Cardiac septum (tissue), 1 donor: ENCODE measurements around the gene SUGCT. TPM values are rescaled to one million over a fixed set of nuclear protein-coding genes. Genes with fewer than 3 reads are reported as not detected.
"Not testable (repeated sequence)": the region's sequence is repeated elsewhere in the genome, so short reads cannot be mapped to it uniquely, and the experiment has no call there.

Experiments used
- DNase-seq: peaks from one replicate; pipeline ENCODE4 v3.0.0-alpha.2; 2020; ENCODE audit warnings: low spot score
- intact Hi-C: fragments of 100-400 bp; cut with DNase I; formaldehyde crosslinking; loops from one replicate; pipeline ENCODE4 v1.14.0; 2022
- long read RNA-seq: library from polyadenylated mRNA; unstranded; transcript quantifications from one replicate; pipeline ENCODE4 v2.0.0, GENCODE V29; 2021
- total RNA-seq: library from RNA; stranded (reverse); fragmentation: NEBNext Ultra II Directional; extraction: Animal tissue kit (Norgen Biotek cat#: 25700); gene quantifications from one replicate; pipeline ENCODE4 v1.2.1, GENCODE V29; 2021
- donor health status: DM: no; HTN: no; CAD: no.

The SUGCT gene
- total RNA-seq: 3.1 TPM
- long read RNA-seq, partial matches to known transcripts: 0 of 1 reads
- long read RNA-seq, other reads (novel, unspliced or antisense): 1 of 1 reads

DNA sequence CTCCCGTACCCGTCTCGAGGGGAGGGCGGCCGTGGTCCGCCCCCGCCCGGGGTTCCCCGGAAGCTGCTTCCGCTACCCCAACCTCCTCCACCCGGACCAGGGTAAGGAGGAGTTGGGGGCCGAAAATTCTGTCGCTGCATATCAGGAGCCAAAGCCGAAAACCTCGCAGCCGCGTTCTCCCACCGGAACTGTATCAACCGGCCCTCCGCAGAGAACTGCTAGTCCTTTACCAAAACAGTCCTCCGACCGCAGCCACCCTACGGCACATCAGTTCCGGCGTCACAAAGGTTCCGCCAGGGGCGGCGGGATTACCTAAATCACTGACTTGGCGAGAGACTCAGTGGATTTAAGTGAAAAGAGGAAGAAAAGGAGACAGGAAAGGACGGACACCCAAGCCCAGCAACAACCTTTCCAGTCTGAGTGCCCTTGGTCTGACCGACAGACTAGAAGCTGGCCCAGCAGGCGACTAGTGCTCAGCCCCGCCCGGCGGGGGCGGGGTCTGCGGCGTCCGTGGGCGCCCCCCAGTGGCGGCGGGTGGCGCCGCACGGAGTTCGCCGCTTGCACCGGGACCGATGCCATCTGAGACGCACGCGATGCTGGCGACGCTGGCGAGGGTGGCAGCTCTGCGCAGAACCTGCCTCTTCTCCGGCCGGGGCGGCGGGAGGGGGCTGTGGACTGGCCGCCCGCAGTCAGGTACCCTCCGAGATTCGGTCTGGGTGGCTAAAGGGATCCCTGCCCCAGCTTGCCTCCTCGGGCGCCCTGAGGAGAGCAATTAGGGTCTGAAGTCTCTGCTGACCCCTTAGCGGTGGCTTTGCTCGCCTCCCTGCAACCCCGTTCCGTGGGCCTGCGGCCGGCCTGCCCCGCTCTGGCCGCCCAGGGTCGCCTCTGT, at the start of gene SUGCT, which contains the start of gene MPLKIP:
TSS of gene SUGCT (plus strand) at position 578 of the 889 bp plus-strand sequence.
TSS of gene MPLKIP (minus strand) at position 195 of the 889 bp plus-strand sequence. CDS start at position 140, 55 bp downstream.
- intact Hi-C loops: loop anchor here (1.0 kb wide), 1 partner anchor 183 kb away; no protein-coding TSS in a partner anchor
- DNase-seq: peak; percentile 94

DNA sequence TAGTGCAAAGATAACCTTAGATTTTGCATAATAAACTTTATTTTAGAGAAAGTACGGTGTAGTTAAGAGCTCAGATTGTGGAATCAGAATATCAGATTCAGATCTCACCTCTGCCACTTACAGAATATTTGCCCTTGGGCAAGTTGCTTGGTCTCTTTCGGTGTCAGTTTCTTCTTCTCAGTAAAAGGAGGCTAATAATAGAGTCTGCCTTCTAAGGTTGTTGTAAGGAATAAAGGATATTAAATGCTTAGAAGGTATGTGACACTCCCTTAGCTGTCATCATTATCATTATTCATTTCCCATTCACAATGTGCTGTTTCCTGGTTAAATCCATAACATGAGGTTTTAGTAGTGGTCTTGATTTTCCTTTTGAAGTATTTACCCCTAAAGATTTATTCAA, 42.6 kb upstream of the SUGCT start:
- intact Hi-C loops: no loop called here
- DNase-seq: no peak

DNA sequence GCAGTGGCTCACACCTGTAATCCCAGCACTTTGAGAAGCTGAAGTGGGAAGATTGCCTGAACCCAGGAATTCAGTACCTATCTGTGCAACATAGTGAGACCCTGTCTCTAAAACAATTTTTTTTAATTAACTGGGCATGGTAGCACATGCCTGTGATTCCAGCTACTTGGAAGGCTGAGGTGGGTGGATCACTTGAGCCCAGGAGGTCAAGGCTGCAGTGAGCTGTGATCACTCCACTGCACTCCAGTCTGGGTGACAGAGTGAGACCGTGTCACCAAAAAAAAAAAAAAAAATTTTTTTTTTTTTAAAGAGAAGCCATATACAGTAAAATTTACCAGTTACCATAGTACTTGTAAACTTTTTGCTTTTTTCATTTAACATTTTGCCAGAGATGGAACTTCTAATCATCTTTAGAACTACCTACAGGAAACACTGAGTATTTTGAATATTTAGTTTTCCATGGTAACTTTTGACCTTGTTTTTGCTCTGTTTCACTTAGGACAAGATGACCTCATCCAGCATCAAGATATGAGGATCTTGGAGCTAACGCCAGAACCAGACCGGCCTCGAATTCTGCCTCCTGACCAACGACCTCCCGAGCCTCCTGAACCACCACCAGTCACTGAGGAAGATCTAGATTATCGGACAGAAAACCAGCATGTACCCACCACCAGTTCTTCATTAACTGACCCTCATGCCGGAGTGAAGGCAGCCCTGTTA, 41.0 kb upstream of the SUGCT start:
- intact Hi-C loops: no loop called here
- DNase-seq: no peak

GRCh38 chr7:40095230-40095629, 39.6 kb upstream of the SUGCT start:
- intact Hi-C loops: no loop called here
- no peak for DNase-seq

DNA sequence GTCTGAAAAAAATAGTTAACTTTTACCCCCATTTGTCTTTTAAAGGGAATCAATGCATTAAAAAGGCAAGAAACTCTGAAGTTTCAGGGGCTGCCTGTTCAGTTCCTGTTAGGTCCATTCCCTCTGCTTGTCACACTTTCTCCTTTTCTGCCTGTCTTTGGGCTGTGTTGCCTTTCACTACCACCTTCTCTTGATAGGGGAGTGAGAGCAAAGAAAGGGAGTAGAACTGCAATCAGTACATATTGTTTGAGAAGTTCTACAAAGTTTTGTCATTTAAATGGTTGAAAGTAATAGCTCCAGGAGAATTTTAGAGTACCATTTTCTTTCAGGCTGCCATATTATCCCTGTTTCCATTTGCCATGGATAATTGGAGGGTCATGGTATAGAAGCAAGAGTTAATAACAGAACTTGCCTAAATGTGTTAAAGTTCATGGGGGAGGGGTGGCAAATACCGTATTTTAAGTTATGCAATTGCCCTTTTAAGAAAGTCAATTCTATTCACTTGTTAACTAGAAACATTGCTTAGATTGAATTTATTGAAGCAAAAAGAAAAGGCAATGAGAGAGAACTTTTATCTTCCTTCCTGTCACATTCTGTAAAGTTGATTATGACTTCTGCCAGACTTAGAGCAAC, 39.0 kb upstream of the SUGCT start:
- intact Hi-C loops: no loop called here
- DNase-seq: no peak

DNA sequence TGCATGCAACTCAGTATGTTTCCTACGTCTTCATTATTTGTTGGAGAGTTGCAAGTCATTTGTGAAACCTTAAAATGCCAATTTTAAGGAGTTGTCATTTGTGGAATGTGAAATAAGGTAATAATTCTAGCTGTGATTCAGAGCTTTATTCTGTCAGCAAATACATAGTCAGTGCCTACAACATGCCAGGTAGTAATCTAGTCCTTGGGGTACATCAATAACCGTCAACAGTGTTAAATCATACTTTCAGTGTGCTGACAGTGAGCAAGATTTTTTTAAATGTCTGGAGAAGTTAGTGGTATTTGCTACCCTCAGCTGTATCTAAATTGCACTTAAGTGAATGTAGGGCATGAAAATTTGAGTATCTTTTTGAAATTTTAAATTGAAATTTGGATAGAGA, 37.1 kb upstream of the SUGCT start:
- DNase-seq: no peak
- intact Hi-C loops: no loop called here

GRCh38 chr7:40098810-40099209, 36.0 kb upstream of the SUGCT start:
- intact Hi-C loops: no loop called here
- no peak for DNase-seq

DNA sequence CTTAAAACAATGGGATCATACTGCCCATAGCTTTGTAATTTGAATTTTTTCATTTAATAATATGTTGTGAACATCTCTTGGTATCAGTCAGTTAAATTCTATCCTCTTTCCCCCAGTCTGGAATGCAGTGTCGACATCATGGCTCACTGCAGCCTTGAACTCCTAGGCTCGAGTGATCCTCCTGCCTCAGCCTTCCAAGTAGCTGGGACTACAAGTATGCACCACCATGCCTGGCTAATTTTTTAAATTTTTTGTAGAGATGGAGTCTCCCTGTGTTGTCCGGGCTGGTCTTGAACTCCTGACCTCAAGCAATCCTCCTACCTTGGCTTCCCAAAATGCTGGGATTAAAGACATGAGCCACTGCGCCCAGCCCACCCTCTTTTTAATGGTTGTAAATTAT, 35.0 kb upstream of the SUGCT start:
- intact Hi-C loops: no loop called here
- DNase-seq: no peak

GRCh38 chr7:40101201-40101600, 33.6 kb upstream of the SUGCT start:
- intact Hi-C loops: no loop called here

GRCh38 chr7:40102897-40103296, 31.9 kb upstream of the SUGCT start:
- DNase-seq: no peak
- intact Hi-C loops: no loop called here

More at GRCh38 chr7:40101201-40101600, 33.6 kb upstream of the SUGCT start:
- no peak for DNase-seq

DNA sequence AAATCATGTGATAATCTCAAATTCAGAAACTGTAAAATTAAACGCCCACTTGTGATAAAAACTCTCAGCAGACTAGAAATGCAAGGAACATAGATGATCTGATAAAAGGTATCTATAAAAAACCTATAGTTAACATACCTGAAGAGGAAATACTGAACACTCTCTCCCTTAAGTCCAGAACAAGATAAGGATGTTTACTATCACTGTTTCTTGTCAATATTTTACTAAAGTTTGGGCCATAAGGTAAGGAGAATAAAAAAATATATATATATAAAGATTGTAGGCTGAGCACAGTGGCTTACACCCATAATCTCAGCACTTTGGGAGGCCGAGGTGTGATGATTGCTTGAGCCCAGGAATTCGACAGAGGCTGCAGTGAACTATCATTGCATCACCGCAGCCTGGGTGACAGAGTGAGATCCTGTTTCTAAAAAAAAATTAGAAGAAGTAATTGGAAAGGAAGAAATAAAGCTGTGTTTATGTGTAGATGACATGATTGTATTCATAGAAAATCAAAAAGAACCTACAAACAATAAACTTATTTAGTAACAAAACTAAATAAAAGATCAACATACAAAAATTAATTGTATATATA, 28.8 kb upstream of the SUGCT start:
- no peak for DNase-seq
- intact Hi-C loops: no loop called here

GRCh38 chr7:40115936-40116335, 18.9 kb upstream of the SUGCT start:
- intact Hi-C loops: no loop called here
- DNase-seq: no peak

- DNase-seq, intact Hi-C loops: not testable (repeated sequence)
Observed at GRCh38 chr7:40117199-40117598, 17.6 kb upstream of the SUGCT start.

DNA sequence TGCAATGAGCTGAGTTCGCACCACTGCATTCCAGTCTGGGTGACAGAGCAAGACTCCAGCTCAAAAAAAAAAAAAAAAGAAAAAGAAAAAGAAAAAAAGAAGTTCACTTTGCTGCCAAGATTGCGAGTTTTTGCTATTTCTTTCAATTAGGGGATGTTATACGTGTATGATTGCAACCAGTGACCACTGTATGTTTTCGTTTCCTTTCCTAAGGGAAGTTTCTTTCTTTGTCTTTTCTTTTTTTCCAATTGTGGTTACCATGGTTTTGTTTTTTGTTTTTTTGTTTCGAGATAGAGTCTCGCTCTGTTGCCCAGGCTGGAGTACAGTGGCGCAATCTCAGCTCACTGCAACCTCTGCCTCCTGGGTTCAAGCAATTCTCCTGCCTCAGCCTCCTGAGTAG, 16.6 kb upstream of the SUGCT start:
- intact Hi-C loops, DNase-seq: not testable (repeated sequence)

DNA sequence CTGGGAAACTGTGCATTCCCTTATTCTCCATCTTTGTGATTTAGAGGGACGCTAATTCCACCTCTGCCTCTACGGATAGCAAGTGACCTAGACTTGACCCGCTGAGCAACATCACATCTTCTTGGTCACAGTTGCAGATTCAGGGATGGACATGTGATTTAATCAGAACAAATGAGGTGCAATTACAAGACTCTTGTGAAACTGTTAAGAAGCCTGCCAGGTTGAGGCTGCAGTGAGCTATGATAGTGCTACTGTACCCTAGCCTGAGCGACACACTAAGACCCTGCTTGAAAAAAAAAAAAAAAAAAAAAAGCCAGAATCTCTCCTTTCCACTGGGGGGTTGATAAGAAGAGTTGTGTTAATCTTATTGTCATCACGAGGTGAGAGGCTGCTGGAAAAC, 14.8 kb upstream of the SUGCT start:
- intact Hi-C loops: no loop called here
- no peak for DNase-seq

DNA sequence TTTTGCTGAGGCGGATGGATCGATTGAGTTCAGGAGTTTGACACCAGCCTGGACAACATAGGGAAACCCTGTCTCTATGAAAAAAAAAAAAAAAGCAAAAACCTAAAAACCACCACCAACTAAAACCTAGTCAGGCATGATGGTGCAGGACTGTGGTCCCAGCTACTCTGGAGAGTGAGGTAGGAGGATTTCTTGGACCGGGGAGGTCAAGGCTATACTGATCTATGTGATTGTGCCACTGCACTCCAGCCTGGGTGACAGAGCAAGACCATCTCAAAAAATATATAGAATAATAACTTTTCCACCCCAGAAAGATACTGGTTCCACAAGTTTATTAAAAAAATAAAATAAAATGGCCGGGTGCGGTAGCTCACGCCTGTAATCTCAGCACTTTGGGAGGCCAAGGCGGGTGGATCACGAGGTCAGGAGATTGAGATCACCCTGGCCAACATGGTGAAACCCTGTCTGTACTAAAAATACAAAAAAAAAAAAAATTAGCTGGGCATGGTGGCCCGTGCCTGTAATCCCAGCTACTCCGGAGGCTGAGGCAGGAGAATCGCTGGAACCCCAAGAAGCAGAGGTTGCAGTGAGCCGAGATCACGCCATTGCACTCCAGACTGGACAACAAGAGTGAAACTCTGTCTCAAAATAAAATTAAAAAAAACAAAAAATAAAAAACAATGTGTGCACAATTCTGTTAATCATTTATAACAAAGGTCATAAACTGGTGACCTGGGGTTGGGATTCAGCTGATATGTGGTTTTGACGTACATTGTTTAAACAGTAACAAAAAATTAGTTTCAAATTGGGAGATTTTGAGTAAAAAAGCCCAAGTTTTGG, 12.5 kb upstream of the SUGCT start:
- DNase-seq, intact Hi-C loops: not testable (repeated sequence)

DNA sequence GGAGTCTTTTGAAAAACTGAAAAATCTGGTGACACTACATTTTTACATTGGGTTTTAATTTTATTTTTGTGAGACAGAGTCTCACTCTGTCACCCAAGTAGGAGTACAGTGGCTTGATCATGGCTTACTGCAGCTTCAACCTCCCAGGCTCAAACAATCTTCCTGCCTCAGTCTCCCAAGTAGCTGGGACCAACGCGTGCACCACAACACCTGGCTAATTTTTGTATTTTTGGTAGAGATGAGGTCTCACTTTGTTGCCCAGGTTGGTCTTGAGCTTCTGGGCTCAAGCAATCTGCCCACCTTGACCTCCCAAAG, 11.9 kb upstream of the SUGCT start:
- no peak for DNase-seq
- intact Hi-C loops: no loop called here

GRCh38 chr7:40133561-40134427, 1.0 kb upstream of the SUGCT start:
- DNase-seq: no peak
- intact Hi-C loops: loop anchor here (1.0 kb wide), 1 partner anchor 182 kb away; no protein-coding TSS in a partner anchor
